Mesodermal cell (in vitro differentiated cells): ENCODE data around the gene WDR76.

Source experiments
- H3K27ac ChIP-seq: 2 replicates; pipeline ENCODE4 v1.7.0; 2013; ENCODE audit warnings: mild to moderate bottlenecking, low read depth, low read length, moderate library complexity; ENCODE audit not compliant: severe bottlenecking
- H3K36me3 ChIP-seq: 2 replicates; pipeline ENCODE4 v1.7.1; 2013; ENCODE audit warnings: mild to moderate bottlenecking, low read length, moderate library complexity; ENCODE audit not compliant: control insufficient read depth, insufficient read depth
- H3K4me1 ChIP-seq: one replicate; pipeline ENCODE4 v1.7.1; 2013; ENCODE audit warnings: mild to moderate bottlenecking, low read length; ENCODE audit not compliant: insufficient read depth, control insufficient read depth, poor library complexity, severe bottlenecking
- H3K4me3 ChIP-seq: 2 replicates; pipeline ENCODE4 v1.7.0; 2013; ENCODE audit warnings: low read length, control low read depth, mild to moderate bottlenecking; ENCODE audit not compliant: insufficient read depth, poor library complexity, severe bottlenecking; ENCODE audit errors: extremely low read depth
- H3K9me3 ChIP-seq: 2 replicates; pipeline ENCODE4 v1.7.1; 2013; ENCODE audit warnings: mild to moderate bottlenecking, low read length, moderate library complexity; ENCODE audit not compliant: control insufficient read depth
- WGBS, 2 experiments: methylation state at CpG; one replicate each; pipeline ENCODE4 v1.1.5; 2013; ENCODE audit warnings: missing lambda C conversion rate in 2 of 2; ENCODE audit not compliant: insufficient coverage in 2 of 2; 5-methylcytosine and 5-hydroxymethylcytosine counted together

WDR76 gene

GRCh38 chr15:43913026-43913780 is 86.4 kb downstream of the WDR76 start:
- H3K36me3 ChIP-seq: no peaks in the 10 kb centered on the region
- no CpG with 5 or more reads among the region's 1 CpG for WGBS, 2 experiments
- peaks cover 41% of the 10 kb centered on the region for H3K4me1 ChIP-seq
- H3K9me3 ChIP-seq: no peaks in the 10 kb centered on the region
- H3K4me3 ChIP-seq: no peak overlapping the region
- H3K27ac ChIP-seq: peak overlapping the region; percentile 96

DNA sequence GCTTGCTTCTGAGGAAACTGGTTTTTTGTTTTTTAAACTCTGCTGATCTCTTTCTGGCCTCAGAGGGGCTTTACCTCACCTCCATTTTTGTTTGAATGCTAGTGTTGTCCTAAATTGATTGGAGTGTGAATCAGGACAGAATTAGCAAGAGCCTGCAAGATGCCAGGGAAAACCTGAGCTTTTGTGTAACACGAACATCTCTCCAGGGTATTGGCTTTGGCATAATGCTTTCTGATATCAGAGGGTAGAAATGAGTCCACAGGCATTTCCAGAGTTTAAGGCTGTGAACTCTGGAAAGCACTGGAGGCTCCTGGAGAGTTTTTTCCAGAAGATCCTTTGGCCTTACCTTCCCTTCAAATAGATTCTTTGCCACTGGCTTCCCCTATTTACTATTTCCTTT is 87.1 kb downstream of the WDR76 start:
- 83 to 86% methylated on average over 1 of the region's 1 CpG for WGBS, 2 experiments
- peaks cover 42% of the 10 kb centered on the region for H3K4me1 ChIP-seq
- H3K27ac ChIP-seq: peak overlapping the region; percentile 96
- no peaks in the 10 kb centered on the region for H3K9me3 ChIP-seq
- no peak overlapping the region for H3K4me3 ChIP-seq
- no peaks in the 10 kb centered on the region for H3K36me3 ChIP-seq

DNA sequence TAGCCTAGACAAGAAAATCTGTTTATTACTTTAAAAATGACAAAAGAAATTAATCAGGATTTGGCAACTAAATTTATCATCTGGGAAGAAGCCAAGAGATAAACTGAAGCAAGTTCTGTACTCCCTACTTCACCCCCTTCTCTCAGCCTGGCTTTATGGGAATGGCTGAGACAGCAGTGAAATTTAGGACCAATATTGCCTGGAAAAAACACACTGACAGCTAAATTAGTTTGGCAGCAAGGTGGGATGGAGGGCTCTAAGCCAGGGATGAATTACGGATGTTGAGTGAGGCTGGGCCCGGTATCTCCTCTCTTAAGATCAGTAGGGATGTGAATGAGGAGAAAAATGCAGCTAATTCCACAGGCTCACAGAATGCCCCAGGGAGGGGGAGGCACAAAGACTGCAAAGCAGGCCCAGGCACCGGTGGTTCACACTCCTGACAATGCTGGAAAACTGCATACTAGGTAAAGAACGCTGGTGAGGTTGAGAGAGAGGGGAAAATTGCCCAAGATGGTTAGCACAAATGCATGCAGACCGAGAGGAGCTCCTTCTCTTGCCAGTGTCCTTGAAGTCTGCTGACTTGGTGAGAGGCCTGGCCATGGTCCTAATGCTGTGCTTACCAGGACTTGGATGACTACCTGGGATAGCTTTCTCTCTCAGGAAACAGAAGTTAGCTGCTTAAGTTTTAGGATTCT is 89.0 kb downstream of the WDR76 start:
- WGBS, 2 experiments: 43 to 67% methylated on average over 5 of the region's 5 CpGs
- H3K36me3 ChIP-seq: no peaks in the 10 kb centered on the region

GRCh38 chr15:43916326-43916660 is 89.5 kb downstream of the WDR76 start:
- Histone ChIP-seq H3K27ac (no peak overlapping the region), H3K4me3 (no peak overlapping the region), H3K4me1 (peaks cover 43% of the 10 kb centered on the region), H3K36me3 (no peaks in the 10 kb centered on the region), H3K9me3 (no peaks in the 10 kb centered on the region)
- 100% methylated on average over 1 to 2 of the region's 4 CpGs for WGBS, 2 experiments

More for the DNA sequence above, 89.0 kb downstream of the WDR76 start:
- no peaks in the 10 kb centered on the region for H3K9me3 ChIP-seq
- peaks cover 48% of the 10 kb centered on the region for H3K4me1 ChIP-seq
- no peak overlapping the region for H3K4me3 ChIP-seq
- H3K27ac ChIP-seq: no peak overlapping the region
